GM23338 (cell line): ENCODE data around the gene PPP2R5D. TPM values are rescaled to one million over a fixed set of nuclear protein-coding genes. Genes with fewer than 3 reads are reported as not detected.

ENCODE experiments used
- ATAC-seq: fragments of 200-7000 bp; cut with Tn5 transposase; 3 replicates; pipeline ENCODE4 v1.9.1; 2020
- DNase-seq: peaks from one replicate; pipeline ENCODE4 v3.0.0-alpha.2; 2015; ENCODE audit warnings: low spot score
- H2AFZ ChIP-seq: fragments of 200-600 bp; sonication (generic); 2 replicates; pipeline ENCODE4 v1.8.0; 2016; ENCODE audit warnings: antibody characterized with exemption, mild to moderate bottlenecking, moderate library complexity
- H3F3A ChIP-seq: fragments of 200-600 bp; sonication (generic); replicated peaks from 2 replicates; pipeline ENCODE4 v1.8.0; 2017; ENCODE audit warnings: antibody characterized with exemption, mixed run types, low read depth
- H3K27ac ChIP-seq: fragments of 200-600 bp; sonication (generic); 2 replicates; pipeline ENCODE4 v1.6.1; 2016; ENCODE audit warnings: low read depth
- H3K27me3 ChIP-seq: fragments of 200-600 bp; sonication (generic); 2 replicates; pipeline ENCODE4 v1.8.0; 2016; ENCODE audit warnings: mild to moderate bottlenecking, mixed run types, moderate library complexity; ENCODE audit not compliant: insufficient read depth
- H3K36me3 ChIP-seq: fragments of 200-600 bp; sonication (generic); 2 replicates; pipeline ENCODE4 v1.8.0; 2016; ENCODE audit warnings: mild to moderate bottlenecking; ENCODE audit not compliant: insufficient read depth
- H3K4me1 ChIP-seq: fragments of 200-600 bp; sonication (generic); 2 replicates; pipeline ENCODE4 v1.8.0; 2016; ENCODE audit warnings: mild to moderate bottlenecking, moderate library complexity; ENCODE audit not compliant: insufficient read depth
- H3K4me2 ChIP-seq: fragments of 200-600 bp; sonication (generic); 2 replicates; pipeline ENCODE4 v1.7.1; 2017; ENCODE audit warnings: mixed run types
- H3K4me3 ChIP-seq: fragments of 200-600 bp; sonication (generic); 2 replicates; pipeline ENCODE4 v1.6.1; 2016; ENCODE audit warnings: mixed run types
- H3K79me2 ChIP-seq: fragments of 200-600 bp; sonication (generic); replicated peaks from 2 replicates; pipeline ENCODE4 v1.8.0; 2017; ENCODE audit warnings: mild to moderate bottlenecking; ENCODE audit not compliant: insufficient read depth
- H3K9me2 ChIP-seq: fragments of 200-600 bp; sonication (generic); 2 replicates; pipeline ENCODE4 v1.8.0; 2017; ENCODE audit not compliant: insufficient read depth
- H4K20me1 ChIP-seq: fragments of 200-600 bp; sonication (generic); replicated peaks from 2 replicates; pipeline ENCODE4 v1.8.0; 2017; ENCODE audit warnings: mild to moderate bottlenecking; ENCODE audit not compliant: insufficient read depth
- H3K27ac Mint-ChIP-seq: 2 replicates; pipeline ENCODE4 v1.8.0; 2020; ENCODE audit warnings: inconsistent platforms, mild to moderate bottlenecking, moderate library complexity, mixed read lengths
- H3K27me3 Mint-ChIP-seq: 3 replicates; pipeline ENCODE4 v1.8.0; 2022; ENCODE audit warnings: low read depth, mild to moderate bottlenecking, moderate library complexity, mixed read lengths, inconsistent platforms; ENCODE audit not compliant: insufficient read depth, poor library complexity
- H3K36me3 Mint-ChIP-seq: 3 replicates; pipeline ENCODE4 v1.8.0; 2021; ENCODE audit warnings: low read depth, mild to moderate bottlenecking, inconsistent platforms, moderate library complexity, mixed read lengths
- H3K4me1 Mint-ChIP-seq: 3 replicates; pipeline ENCODE4 v1.8.0; 2020; ENCODE audit warnings: mild to moderate bottlenecking, inconsistent platforms, mixed read lengths
- H3K4me3 Mint-ChIP-seq: 3 replicates; pipeline ENCODE4 v1.8.0; 2021; ENCODE audit warnings: moderate library complexity, mild to moderate bottlenecking, inconsistent platforms, mixed read lengths
- H3K9me3 Mint-ChIP-seq: 3 replicates; pipeline ENCODE4 v1.8.0; 2020; ENCODE audit warnings: moderate library complexity, mild to moderate bottlenecking, inconsistent platforms, mixed read lengths
- CTCF ChIP-seq, 2 experiments: fragments of 200-600 bp in 1 of 2; sonication (generic) in 1 of 2; conservative IDR thresholded peaks; 2 replicates each; pipeline versions ENCODE4 v1.5.1 to v1.6.1; 2016 to 2017; ENCODE audit warnings: antibody characterized with exemption in 2 of 2, low read depth in 2 of 2, mild to moderate bottlenecking in 2 of 2, moderate library complexity in 1 of 2
- EZH2phosphoT487 ChIP-seq: fragments of 200-600 bp; sonication (generic); IDR thresholded peaks from one replicate; pipeline ENCODE4 v1.8.1; 2018; ENCODE audit warnings: antibody characterized with exemption; ENCODE audit not compliant: unreplicated experiment
- JUNB ChIP-seq: IDR thresholded peaks from one replicate; pipeline ENCODE4 v1.6.1; 2016; ENCODE audit warnings: antibody characterized with exemption; ENCODE audit not compliant: unreplicated experiment
- POLR2AphosphoS5 ChIP-seq: IDR thresholded peaks from 2 replicates; pipeline ENCODE4 v1.6.1; 2016; ENCODE audit warnings: antibody characterized with exemption, low read depth
- polyA plus RNA-seq: library from polyadenylated mRNA; unstranded; fragments of >200 nt; fragmentation: Nextera tagmentation; extraction: Ambion mirVana; gene quantifications from 2 replicates; pipeline ENCODE4 v1.2.1, GENCODE V29; 2016
- total RNA-seq: library from RNA; depleted of rRNA; stranded (reverse); fragments of >200 nt; shearing (Covaris generic); gene quantifications from 2 replicates; pipeline ENCODE4 v1.2.3, GENCODE V29; 2014
- TF ChIP-seq, protein P1 (sequence below): fragments of 250-450 bp; sonication (Bioruptor Pico); IDR thresholded peaks from 2 replicates; pipeline ENCODE4 v1.5.0; 2020; ENCODE audit warnings: mild to moderate bottlenecking, moderate library complexity

Gene PPP2R5D
- total and polyA plus RNA-seq, 2 experiments from 2014 or later: 20.0 to 55.3 TPM

- TF ChIP-seq, protein P1, sequence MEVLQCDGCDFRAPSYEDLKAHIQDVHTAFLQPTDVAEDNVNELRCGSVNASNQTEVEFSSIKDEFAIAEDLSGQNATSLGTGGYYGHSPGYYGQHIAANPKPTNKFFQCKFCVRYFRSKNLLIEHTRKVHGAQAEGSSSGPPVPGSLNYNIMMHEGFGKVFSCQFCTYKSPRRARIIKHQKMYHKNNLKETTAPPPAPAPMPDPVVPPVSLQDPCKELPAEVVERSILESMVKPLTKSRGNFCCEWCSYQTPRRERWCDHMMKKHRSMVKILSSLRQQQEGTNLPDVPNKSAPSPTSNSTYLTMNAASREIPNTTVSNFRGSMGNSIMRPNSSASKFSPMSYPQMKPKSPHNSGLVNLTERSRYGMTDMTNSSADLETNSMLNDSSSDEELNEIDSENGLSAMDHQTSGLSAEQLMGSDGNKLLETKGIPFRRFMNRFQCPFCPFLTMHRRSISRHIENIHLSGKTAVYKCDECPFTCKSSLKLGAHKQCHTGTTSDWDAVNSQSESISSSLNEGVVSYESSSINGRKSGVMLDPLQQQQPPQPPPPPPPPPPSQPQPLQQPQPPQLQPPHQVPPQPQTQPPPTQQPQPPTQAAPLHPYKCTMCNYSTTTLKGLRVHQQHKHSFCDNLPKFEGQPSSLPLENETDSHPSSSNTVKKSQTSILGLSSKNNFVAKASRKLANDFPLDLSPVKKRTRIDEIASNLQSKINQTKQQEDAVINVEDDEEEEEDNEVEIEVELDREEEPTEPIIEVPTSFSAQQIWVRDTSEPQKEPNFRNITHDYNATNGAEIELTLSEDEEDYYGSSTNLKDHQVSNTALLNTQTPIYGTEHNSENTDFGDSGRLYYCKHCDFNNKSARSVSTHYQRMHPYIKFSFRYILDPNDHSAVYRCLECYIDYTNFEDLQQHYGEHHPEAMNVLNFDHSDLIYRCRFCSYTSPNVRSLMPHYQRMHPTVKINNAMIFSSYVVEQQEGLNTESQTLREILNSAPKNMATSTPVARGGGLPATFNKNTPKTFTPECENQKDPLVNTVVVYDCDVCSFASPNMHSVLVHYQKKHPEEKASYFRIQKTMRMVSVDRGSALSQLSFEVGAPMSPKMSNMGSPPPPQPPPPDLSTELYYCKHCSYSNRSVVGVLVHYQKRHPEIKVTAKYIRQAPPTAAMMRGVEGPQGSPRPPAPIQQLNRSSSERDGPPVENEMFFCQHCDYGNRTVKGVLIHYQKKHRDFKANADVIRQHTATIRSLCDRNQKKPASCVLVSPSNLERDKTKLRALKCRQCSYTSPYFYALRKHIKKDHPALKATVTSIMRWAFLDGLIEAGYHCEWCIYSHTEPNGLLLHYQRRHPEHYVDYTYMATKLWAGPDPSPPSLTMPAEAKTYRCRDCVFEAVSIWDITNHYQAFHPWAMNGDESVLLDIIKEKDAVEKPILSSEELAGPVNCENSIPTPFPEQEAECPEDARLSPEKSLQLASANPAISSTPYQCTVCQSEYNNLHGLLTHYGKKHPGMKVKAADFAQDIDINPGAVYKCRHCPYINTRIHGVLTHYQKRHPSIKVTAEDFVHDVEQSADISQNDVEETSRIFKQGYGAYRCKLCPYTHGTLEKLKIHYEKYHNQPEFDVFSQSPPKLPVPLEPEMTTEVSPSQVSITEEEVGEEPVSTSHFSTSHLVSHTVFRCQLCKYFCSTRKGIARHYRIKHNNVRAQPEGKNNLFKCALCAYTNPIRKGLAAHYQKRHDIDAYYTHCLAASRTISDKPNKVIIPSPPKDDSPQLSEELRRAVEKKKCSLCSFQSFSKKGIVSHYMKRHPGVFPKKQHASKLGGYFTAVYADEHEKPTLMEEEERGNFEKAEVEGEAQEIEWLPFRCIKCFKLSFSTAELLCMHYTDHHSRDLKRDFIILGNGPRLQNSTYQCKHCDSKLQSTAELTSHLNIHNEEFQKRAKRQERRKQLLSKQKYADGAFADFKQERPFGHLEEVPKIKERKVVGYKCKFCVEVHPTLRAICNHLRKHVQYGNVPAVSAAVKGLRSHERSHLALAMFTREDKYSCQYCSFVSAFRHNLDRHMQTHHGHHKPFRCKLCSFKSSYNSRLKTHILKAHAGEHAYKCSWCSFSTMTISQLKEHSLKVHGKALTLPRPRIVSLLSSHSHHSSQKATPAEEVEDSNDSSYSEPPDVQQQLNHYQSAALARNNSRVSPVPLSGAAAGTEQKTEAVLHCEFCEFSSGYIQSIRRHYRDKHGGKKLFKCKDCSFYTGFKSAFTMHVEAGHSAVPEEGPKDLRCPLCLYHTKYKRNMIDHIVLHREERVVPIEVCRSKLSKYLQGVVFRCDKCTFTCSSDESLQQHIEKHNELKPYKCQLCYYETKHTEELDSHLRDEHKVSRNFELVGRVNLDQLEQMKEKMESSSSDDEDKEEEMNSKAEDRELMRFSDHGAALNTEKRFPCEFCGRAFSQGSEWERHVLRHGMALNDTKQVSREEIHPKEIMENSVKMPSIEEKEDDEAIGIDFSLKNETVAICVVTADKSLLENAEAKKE: no peak
Observed at GRCh38 chr6:43054206-43054943, 70.0 kb downstream of the PPP2R5D start (continued).

GRCh38 chr6:43055966-43056365, 71.6 kb downstream of the PPP2R5D start:
- Histone ChIP-seq H3K27me3 (no peaks in the 10 kb centered on the region), H3K79me2 (peaks cover 28% of the 10 kb centered on the region), H3K27ac (peak overlapping the region; percentile 42; the same call in 1 of the 2 replicates), H3K4me2 (no peak overlapping the region), H2AFZ (no peak overlapping the region), H4K20me1 (no peaks in the 10 kb centered on the region), H3K36me3 (peaks cover 5% of the 10 kb centered on the region; the same call in 1 of the 2 replicates), H3K4me3 (no peak overlapping the region), H3K9me2 (no peaks in the 10 kb centered on the region), H3K4me1 (peaks cover 17% of the 10 kb centered on the region), H3F3A (peaks cover 22% of the 10 kb centered on the region)
- ATAC-seq (no peak), DNase-seq (no peak)
- H3K36me3 Mint-ChIP-seq: peaks cover 24% of the 10 kb centered on the region
- peaks cover 50% of the 10 kb centered on the region for H3K4me1 Mint-ChIP-seq
- TF ChIP-seq JUNB: no peak
- TF ChIP-seq POLR2AphosphoS5: no peak
- TF ChIP-seq EZH2phosphoT487: no peak
- TF ChIP-seq CTCF (conservative IDR thresholded peaks at IDR 0.05; ENCODE audit: low read depth in 2 of 2): no peak
- H3K9me3 Mint-ChIP-seq: no peaks in the 10 kb centered on the region; the same call in 1 of the 3 replicates
- H3K27ac Mint-ChIP-seq: peak overlapping the region; percentile 72; the same call in 1 of the 2 replicates
- H3K4me3 Mint-ChIP-seq: peak overlapping the region; percentile 31; the same call in 1 of the 3 replicates
- peaks cover 18% of the 10 kb centered on the region for H3K27me3 Mint-ChIP-seq
